ENCODE results near the gene TBX15.

GRCh38 chr1:118884946-118885345 is 103.2 kb downstream of the TBX15 start:
- TF ChIP-seq ZNF274 (IDR thresholded peaks at IDR 0.05; ENCODE audit: low read depth, low read length) (no peak), YY1 (IDR thresholded peaks at IDR 0.05; ENCODE audit: insufficient read depth, insufficient read length) (no peak), SUZ12 (IDR thresholded peaks at IDR 0.05; ENCODE audit: extremely low read depth, insufficient read depth, insufficient read length) (no peak)

Data from NT2/D1 (cell line).